Kasumi-1 (cell line): ENCODE measurements around the gene PADI4.
"Not testable (repeated sequence)": the region's sequence is repeated elsewhere in the genome, so short reads cannot be mapped to it uniquely, and the experiment has no call there.

Experiments used
- DNase-seq, 2 experiments: peaks; one replicate each; lab custom pipeline; 2025; lab: John Stamatoyannopoulos, UW

Gene PADI4

DNA sequence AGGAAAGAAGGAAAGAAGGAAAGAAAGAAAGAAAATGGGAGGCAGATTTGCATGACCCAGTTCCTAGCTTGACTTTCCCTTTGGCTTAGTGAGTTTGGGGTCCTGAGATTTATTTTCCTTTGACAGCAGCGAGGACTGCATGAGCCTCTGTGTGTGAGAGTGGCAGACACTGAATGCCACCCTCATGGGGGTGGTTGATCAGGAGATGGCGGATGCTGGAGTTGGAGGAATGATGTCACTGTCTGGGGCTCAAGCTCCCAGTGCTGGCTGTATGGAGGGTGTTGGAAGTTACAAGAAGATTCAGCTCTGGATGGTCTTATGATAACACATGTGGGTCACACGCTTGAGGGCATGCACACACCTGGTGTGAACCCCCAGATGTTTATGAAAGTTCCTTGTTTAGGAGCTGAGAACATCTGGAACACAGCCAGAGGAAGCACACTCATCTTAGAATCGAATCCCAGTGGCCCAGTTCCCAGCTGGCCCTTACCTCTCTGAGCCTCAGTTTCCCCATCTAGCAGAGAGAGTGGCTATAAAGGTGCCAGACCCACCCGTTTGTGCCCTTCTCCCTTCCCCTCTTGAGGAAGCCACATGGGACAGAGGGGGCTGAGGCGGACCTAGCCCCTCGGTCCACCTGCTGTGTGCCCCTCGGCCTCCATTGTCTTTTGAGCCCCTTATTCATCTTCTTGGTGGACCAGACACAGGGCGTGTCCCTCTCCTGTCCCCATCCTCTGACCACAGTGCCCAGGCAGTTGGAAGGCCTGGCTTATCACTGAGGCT lies 5.7 kb downstream of the PADI4 start:
- DNase-seq, result no peak

DNA sequence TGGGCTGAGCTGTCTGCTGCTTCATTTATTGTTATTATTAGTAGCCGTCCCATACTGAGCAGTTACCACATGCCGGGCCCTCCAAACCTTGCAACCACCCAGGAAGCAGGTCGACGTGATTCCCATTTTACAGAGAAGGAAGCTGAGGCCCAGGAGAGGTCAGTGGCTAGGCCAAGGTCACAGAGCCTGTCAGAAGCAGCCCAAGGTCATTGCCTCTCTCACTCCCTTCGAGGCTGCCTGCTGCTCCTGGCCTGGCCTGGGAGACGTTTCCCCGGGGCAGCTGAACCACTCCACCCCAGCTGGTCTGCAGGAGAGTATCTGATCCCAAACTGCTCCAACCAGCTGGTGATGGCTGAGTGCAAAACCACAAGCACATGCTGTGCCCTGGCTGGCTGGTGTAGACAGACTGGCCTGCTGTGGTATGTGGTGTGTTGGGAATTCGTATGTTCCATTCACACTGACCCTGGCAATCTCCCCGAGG lies 6.5 kb downstream of the PADI4 start:
- DNase-seq, result no peak

DNA sequence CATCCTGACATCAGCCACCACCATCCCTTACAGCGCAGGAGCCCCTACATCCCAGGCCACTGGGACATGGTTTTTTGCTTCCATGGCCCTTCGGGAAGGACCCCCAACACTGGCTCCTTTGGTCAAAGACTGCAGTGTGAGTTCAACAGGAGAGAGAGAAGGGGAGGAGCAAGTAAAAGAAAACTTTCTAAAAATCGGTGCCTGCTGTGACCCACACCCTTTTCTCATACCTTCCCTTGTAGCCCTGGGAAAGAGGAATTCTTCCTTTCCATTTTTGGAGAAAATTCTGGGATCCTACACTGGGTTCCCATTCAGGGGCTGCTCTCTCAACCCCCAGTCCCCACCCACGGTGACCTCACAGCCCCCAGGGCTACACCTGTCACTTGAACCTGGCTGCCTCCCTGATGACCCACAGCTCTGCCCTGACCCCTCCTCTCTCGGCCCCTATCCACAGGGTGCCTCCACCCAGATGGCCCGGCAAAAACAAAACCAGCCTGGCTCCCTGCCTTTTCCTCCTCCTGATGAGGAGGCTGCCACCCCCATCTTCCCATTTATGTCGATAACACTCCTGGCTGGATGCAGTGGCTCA lies 7.6 kb downstream of the PADI4 start:
- no peak for DNase-seq

DNA sequence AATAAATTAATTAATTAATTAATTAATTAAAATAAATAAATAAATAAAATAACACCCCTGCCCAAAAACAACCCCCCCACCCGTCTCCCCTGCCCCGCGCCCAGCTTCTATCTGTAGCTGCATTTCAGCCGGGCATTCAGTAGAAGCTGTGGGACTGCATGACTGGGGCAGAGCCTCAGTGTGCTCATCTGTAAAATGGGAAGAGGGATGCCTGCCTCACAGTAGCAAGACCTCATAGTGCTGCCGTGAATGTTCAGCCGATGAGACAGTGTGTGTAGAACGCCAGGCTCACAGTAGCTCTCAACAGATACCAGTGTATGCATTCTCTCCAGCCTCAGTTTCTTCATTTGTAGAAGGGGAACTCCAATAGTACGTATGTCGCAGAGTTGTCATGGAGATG lies 8.7 kb downstream of the PADI4 start:
- no peak for DNase-seq

DNA sequence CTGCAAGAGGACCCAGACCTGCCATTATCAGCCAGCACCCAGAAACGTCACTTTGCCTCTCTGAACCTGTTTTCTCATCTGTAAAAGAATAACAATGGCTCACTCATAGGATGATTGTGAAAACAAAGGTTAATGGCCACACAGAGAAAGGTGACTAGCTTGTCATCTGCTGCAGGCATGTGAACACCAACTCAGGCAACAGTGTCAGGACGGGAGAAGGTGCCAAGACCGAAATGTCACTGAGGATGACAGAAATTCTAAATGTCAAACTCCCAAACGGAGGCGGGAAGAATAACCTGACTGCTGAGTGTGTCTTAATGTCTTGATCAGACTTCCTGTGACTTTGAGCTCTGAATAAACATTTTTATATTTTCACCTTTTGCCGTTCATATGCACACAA lies 10.3 kb downstream of the PADI4 start:
- DNase-seq, result no peak

DNA sequence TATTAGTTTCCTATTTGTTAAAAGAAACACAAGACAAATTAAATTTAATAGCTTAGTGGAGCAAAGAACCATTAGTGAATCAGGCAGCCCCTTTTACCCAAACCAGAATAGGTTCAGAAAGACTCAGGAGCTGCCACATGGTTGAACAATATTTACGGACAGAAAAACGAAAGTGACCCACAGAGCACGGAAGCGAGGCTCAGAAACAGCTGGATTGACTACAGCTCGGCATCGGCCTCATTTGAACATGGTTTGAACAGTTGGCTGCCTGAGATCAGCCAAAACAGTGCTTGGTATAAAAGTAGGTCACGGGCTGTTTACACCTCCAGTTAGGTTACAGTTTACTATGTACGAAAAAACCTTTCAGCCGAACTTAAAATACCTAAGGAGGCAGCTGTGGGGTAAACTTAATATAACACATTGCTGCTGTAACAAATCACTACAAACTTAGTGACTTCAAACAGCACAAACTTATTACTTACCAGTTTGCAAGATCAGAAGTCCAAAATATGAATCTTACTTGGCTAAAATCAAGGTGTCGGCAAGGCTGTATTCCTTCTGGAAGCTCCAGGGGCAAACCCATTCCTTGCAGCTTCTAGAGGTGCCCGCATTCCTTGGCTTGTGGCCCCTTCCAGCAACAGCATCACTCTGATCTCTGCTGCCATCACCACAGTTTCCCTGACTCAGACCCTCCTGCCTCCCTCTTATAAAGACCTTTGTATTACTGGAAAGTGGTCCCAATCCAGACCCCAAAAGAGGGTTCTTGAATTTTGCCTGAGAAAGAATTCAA lies 11.8 kb downstream of the PADI4 start:
- DNase-seq, result no peak

DNA sequence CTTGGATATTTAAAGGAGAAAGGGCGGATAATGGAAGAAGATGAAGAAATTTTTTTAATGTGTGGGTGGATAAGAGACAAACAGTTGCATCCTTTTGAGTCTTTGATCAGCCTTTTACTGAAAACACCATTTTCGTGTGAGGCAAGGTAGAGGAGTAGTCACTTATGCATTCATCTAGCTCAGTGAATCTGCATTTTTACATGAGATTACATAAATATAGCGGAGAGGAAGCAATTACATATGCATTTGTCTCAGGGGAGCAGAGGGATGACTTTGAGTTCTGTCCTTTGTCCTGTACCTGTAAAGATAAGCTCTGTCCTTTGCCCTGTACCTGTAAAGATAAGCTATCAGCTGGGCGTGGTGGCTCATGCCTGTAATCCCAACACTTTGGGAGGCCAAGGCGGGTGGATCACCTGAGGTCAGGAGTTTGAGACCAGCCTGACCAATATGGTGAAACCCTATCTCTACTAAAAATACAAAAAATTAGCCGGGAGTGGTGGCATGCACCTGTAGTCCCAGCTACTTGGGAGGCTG lies 13.9 kb downstream of the PADI4 start:
- DNase-seq, result not testable (repeated sequence)

DNA sequence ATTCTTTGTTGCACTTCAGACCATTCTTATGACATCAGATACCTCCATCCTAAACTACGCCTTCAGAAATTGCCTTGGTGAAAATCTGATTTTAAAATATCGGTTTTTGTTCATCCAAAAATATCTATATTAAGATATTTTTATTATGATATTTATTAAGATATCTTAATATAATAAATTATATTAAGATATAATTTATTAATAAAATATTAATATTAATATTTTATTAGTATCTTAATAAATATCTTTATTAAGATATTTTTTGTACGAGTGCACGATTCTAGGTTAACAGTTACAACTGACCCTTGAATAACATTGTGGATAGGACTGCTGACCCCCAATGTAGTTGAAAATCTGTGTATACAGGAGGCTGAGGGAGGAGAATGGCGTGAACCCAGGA lies 20.9 kb downstream of the PADI4 start:
- DNase-seq, result no peak

DNA sequence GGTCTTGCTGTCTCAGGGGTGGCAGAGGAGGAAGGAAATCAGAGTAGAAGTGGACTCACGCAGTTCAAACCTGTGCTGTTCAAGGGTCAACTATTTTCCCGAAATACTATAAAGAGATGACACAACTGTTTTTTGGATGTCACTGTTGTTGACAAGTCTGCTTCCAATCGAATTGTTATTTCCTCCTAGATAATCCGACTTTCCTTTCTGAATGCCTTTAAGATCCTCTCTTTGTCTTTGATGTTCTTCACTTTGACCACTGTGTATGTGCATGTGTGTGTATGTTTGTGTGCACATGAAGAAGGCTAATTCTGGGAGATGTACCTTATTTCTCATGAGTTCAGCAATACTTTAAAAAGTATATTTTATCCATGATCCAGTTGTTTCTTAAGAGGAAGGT lies 21.6 kb downstream of the PADI4 start:
- DNase-seq, result no peak

DNA sequence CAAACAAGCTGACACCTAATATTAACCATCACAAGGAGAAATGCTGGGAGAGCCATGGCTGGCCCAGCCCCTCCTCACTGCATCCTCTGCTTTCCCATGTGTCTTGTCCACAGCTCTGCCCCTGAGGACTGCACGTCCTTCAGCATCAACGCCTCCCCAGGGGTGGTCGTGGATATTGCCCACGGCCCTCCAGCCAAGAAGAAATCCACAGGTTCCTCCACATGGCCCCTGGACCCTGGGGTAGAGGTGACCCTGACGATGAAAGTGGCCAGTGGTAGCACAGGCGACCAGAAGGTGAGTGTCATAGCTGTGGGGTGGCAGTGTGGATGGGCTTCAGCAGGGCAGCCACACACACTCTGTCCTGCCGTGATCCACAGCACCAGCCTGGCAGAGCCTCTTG lies 22.9 kb downstream of the PADI4 start:
- DNase-seq, result no peak

DNA sequence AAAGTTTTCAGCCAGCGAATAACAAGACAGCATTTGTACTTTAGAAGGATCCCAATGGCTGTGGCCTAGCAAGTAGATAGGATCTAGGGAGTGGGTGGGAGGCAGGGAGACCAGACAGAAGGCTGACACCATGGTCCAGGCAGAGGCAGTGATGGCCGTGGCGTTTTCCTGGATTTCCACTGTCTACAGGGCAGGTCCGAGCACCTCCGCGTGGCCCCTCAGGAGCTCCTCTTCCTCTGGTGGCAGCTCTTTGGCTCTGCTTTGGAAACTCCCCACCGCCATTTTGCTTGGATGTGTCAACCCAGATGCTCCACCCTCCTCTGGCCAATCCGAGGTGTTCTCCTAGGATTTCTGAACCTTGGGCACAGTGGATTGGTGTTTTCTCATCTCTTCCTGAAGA lies 25.1 kb downstream of the PADI4 start:
- no peak for DNase-seq

DNA sequence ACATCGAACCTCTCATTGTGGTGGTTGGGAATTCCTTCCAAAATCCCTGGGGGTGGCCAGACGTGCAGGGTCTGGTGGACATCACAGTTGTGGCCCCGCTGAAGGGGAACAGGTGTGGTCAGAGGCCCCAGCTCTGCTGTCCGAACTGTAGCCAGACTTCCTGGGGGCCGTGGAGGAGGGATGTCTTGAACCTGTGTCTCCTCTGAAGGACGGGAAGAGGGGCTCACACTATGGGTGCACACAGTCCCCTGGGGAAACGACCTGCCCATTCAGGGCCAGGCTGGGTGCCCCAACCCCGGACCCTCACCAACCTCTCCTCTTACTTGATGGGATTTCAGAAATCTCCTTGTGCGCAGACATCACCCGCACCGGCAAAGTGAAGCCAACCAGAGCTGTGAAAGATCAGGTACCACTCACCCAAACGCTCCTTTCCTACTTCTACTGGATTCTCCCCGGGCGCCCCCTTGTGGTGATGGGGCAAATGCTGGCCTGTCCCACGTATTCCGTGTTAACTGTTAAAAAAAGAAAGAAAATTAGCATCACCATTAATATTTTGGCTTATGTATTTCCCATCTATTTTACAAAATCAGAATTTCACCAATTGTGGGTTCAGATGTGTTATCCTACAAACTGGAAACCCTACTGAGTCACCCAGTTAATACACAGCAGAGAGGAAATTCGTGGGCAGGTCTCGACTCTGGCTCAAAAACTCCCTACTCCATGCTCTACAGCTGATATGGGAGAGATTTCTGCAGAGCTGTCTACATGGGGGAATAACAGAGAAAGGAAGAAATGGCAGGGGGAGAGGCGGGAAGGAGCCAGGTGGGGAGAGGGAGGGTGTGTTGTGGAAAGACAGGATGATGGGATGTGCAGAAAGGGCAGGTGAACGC lies 28.1 kb downstream of the PADI4 start:
- DNase-seq, result peak; percentile 72 to 79

DNA sequence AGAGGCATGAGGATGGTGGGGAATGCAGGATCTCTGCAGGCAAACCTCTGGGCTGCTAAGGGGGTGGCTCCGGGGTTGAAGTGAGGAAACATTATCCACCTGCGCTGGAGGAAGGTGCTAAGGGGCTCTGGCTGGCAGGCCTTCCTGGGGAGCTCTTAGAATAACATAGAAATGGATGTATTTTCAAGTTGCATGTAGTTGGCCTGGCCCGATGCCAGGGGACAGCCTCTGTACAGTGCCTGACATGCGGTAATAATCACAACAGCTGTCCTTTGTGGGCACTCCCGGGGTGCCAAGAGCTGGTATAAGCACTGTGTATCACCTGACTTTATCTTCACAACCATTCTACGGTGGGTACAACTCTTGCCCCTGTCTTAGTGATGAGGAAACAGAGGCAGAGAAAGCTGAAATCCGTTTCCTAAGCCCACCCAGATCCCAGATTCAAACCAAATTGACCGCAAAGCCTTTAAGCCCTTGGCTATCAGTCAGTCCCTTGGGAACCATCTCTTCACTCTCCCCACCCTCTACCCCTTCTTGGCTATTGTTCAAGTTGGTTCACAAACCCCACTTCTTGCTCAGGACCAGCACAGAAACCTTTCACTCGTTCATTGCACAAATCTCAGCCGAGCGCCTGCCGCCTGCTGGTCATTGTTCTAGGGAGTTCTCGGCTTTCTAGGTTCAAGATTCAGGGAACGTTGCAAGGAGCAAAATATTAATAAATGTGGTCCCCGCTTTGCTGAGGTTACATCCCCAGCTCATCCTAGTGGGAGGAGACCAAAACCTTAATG lies 30.9 kb downstream of the PADI4 start:
- no peak for DNase-seq

DNA sequence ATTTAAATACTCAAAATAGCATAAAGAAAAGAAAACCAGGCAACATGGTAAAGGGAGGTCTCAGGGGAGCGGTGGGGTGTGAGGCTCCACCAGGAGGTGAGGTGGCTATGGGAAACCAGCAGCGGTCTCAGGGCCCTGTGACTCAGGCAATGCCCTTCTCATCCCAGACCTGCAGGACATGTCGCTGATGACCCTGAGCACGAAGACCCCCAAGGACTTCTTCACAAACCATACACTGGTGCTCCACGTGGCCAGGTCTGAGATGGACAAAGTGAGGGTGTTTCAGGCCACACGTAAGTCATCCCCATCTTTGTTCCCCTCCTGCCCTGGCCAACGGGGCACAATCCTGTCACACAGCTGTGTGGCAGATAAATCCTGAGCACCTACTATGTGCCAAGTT lies 31.5 kb downstream of the PADI4 start:
- no peak for DNase-seq

DNA sequence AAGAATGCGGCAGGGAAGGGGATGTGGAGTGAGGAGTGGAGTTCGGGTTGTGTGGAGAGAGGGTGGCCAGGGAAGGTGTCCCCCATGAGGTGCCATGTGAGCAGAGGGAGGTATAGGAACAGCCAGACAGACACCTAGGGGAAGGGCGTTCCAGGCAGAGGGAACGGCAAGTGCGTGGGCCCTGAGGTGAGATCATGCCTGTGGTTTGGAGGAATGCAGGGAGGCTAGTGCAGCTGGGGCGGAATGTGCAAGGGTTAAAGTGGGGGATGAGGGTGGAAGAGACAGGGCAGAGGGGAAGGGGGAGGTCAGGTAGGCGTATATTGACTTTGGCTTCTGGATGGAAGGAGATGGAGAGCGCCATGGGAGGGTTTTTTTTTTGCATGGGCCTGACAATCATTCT lies 32.4 kb downstream of the PADI4 start:
- no peak for DNase-seq

DNA sequence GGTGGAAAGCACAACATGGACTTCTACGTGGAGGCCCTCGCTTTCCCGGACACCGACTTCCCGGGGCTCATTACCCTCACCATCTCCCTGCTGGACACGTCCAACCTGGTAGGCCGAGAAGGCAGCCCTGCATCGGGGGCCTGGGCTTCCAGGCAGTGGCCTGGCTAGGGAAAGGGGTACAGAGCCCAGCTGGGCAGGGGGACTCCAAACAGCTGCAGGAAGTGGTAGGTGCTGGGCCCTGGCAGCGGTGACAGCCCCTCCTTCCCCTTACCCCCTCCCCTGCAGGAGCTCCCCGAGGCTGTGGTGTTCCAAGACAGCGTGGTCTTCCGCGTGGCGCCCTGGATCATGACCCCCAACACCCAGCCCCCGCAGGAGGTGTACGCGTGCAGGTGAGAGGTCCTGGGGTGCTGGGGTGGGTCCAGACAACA lies 34.0 kb downstream of the PADI4 start:
- no peak for DNase-seq

DNA sequence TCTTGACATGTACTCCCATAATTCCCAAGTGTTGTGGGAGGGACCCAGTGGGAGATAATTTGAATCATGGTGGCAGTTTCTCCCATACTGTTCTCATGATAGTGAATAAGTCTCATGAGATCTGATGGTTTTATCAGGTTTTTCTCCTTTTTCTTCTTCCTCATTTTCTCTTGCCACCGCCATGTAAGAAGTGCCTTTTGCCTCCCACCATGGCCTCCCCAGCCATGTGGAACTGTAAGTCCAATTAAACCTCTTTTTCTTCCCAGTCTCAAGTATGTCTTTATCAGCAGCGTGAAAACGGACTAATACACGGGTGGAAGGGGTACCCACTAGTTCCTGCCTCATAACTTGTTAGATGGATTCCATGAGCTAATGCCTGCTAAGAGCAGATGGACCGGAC lies 37.5 kb downstream of the PADI4 start:
- not testable (repeated sequence) for DNase-seq

DNA sequence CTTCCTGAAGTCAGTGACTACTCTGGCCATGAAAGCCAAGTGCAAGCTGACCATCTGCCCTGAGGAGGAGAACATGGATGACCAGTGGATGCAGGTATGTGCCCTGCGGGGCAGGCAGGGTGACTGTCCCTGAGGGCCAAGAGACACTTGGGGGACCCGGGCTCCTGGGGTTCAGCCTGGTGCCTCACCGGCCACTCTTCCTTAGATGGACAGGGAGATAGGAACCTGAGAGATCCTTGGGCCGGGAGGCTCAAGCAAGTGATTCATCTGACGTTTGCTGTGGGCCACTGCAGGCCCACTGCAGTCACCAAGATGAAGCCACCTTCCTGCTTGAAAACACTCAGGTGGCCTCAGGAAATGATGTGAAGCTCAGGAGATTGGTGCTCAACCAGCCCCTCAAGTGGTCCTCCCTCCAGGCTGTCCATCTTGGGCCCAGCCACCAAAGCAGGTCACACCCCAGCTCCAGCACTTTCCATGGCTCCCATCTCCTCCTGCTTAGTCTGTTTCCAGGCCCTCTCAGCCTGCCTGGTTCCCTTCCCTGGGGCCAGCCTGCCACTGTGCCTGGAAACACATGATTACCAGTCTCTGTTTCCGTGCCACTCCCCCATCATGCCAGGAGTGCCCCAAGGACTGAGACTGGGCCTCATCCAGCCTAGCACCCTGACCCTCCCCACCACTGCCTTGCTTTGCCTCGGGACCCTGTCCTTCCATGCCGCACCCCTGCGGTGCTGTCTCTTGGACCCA lies 38.2 kb downstream of the PADI4 start:
- DNase-seq, result no peak

DNA sequence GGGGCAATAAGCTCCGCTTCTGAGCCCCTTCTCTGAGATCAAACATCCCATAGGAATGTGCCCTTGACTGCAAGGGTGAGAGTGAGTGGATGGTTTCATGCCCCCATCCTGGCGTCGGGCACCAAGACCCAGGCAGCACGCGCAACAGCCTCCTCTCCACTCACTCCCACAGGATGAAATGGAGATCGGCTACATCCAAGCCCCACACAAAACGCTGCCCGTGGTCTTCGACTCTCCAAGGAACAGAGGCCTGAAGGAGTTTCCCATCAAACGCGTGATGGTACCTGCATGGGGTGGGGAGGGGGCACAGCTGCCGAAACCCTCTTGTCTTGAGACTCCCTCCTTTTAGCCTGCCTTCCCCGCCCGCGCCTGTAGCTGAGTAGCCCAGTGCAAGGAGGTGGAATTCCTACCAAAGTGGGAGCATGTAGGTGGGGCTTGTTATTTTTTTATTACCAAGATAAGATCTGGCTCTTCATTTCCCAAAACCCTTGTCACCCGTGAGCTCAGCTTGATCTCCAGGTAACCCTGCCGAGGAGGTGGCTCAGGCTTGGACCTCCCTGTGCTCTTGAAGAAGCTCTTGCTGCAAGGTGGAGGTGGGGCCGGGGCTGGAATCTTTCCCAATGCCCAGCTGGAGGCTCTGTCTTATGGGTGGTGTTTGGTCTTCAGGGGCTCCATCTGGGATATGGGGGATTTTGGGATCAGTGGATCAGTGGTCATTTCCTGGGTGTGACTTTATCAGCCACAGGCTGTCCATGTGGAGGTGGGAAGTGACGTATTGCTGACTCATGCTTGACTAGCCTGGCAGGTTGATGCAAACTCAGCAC lies 40.0 kb downstream of the PADI4 start:
- no peak for DNase-seq
